ENCODE measurements around the gene KCNG2. TPM values are rescaled to one million over a fixed set of nuclear protein-coding genes. Genes with fewer than 3 reads are reported as not detected.

The KCNG2 gene
- total RNA-seq, 1 donor = not detected

DNA sequence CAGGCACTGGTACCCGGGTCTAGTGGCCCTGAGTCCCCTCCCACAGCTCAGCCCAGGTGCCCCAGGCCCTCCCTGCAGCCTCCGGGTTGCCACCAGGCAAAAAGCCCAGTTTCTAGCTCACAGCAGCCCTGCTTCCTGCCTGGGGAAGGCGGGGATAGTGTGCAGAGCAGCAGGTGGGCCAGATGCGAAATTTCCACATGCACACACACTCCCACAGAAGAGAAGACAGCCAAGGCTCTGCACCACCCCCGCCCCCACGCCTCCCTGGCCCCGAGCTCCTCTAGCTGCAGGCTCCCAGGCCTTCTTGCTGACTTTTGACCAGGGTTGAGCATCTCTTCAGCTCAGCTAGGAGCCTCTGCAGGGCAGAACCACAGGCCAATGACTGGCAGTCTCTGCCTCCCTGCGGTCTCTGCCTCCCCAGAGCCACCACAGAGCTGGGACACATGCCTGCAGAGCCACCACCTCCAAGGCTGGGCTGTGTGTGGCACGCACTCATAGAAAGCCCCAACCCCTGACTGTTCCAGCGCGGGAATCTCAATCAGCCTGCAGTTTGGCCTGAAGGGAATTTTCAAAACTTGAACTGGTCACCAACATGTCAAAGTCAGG, 146.5 kb downstream of the KCNG2 start:
- Histone ChIP-seq H3K4me3 (ENCODE audit: insufficient read depth, low read length) (no peak overlapping the region), H3K27ac (ENCODE audit: low read depth, low read length) (no peak overlapping the region), H4K20me1 (ENCODE audit: insufficient read depth, low read length) (peaks cover 56% of the 10 kb centered on the region), H3K9me3 (ENCODE audit: low read depth, low read length) (no peaks in the 10 kb centered on the region), H3K36me3 (ENCODE audit: insufficient read depth, low read length) (peaks cover 31% of the 10 kb centered on the region), H3K79me2 (ENCODE audit: insufficient read depth, low read length) (peaks cover 97% of the 10 kb centered on the region), H3K4me2 (ENCODE audit: insufficient read depth, low read length) (no peak overlapping the region), H2AFZ (ENCODE audit: low read length) (no peak overlapping the region), H3K4me1 (ENCODE audit: insufficient read depth, low read length) (no peaks in the 10 kb centered on the region), H3K27me3 (ENCODE audit: insufficient read depth, low read length) (no peaks in the 10 kb centered on the region)
- peak; percentile 71 for DNase-seq (ENCODE audit: insufficient read length, low spot score, missing footprints)
- TF ChIP-seq, protein P1, sequence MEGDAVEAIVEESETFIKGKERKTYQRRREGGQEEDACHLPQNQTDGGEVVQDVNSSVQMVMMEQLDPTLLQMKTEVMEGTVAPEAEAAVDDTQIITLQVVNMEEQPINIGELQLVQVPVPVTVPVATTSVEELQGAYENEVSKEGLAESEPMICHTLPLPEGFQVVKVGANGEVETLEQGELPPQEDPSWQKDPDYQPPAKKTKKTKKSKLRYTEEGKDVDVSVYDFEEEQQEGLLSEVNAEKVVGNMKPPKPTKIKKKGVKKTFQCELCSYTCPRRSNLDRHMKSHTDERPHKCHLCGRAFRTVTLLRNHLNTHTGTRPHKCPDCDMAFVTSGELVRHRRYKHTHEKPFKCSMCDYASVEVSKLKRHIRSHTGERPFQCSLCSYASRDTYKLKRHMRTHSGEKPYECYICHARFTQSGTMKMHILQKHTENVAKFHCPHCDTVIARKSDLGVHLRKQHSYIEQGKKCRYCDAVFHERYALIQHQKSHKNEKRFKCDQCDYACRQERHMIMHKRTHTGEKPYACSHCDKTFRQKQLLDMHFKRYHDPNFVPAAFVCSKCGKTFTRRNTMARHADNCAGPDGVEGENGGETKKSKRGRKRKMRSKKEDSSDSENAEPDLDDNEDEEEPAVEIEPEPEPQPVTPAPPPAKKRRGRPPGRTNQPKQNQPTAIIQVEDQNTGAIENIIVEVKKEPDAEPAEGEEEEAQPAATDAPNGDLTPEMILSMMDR (IDR thresholded peaks at IDR 0.05; ENCODE audit: extremely low read depth, low read depth, low read length) = no peak

DNA sequence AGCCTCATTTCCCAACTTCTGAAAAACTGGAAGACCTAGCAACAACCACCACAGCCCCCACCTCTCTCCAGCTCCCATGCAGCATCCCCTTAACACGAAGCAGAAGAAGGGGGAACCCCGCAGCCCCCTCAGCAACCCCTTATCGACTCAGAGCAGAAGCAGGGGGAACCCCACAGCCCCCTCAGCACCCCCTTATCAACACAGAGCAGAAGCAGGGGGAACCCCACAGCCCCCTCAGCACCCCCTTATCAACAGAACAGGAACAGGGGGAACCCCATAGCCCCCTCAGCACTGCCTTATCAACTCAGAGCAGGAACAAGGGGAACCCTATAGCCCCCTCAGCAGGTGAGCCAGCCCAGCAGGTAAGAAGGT, 147.0 kb downstream of the KCNG2 start:
- peaks cover 96% of the 10 kb centered on the region for H3K79me2 ChIP-seq (ENCODE audit: insufficient read depth, low read length)
- no peaks in the 10 kb centered on the region for H3K9me3 ChIP-seq (ENCODE audit: low read depth, low read length)
- no peaks in the 10 kb centered on the region for H3K27me3 ChIP-seq (ENCODE audit: insufficient read depth, low read length)
- H3K27ac ChIP-seq (ENCODE audit: low read depth, low read length) = no peak overlapping the region
- DNase-seq (ENCODE audit: insufficient read length, low spot score, missing footprints) = no peak
- no peak overlapping the region for H2AFZ ChIP-seq (ENCODE audit: low read length)
- peaks cover 4% of the 10 kb centered on the region for H3K4me1 ChIP-seq (ENCODE audit: insufficient read depth, low read length)
- TF ChIP-seq, protein P1 (IDR thresholded peaks at IDR 0.05; ENCODE audit: extremely low read depth, low read depth, low read length) = no peak
- H4K20me1 ChIP-seq (ENCODE audit: insufficient read depth, low read length) = peaks cover 59% of the 10 kb centered on the region
- H3K4me2 ChIP-seq (ENCODE audit: insufficient read depth, low read length) = no peak overlapping the region
- H3K4me3 ChIP-seq (ENCODE audit: insufficient read depth, low read length) = no peak overlapping the region
- H3K36me3 ChIP-seq (ENCODE audit: insufficient read depth, low read length) = peaks cover 31% of the 10 kb centered on the region

DNA sequence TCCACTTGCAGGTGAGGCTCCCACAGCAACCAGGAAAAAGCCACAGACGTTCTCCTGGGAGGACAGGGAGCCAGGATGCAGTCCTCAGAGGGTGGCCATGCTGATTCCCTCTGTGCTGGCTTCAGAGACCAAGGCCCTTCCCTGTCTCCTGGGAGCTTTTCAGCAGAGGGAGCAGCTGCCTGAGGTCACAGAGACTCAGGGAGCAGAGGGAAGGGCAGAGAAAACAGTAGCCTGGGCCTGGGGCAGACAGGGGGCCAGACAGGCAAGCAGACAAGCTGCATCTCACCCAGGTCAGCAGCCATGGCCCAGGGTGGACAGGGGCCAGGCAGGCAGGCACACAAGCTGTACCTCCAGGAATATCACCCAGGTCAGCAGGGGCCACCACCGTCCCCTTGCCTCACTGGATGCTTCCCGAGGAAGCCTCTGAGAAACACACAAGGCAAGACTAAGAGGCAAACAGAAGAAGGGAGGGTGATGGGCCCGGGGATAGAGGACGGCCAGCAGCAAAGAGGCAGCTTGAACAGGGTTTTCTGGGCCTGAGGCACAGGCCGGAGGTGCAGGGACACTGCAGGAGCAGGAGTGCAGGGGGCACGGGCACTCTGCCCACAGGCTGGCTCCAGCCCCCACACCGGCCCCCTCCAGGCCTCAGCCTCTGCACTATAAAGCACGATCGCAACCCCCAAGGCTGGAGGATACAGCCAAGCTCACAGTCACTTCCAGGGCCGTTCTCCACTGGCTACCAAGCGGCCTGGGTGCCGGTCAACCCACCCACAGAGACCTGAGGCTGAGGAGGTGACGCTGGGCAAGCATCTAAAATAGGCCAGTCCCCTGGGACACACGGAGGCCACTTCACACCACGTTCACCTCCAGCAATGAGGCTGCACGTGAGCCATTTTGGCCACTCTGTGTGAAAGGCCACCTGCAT, 147.6 kb downstream of the KCNG2 start:
- Histone ChIP-seq H3K4me3 (ENCODE audit: insufficient read depth, low read length) (no peak overlapping the region), H3K27me3 (ENCODE audit: insufficient read depth, low read length) (no peaks in the 10 kb centered on the region), H2AFZ (ENCODE audit: low read length) (no peak overlapping the region), H3K4me2 (ENCODE audit: insufficient read depth, low read length) (no peak overlapping the region), H3K4me1 (ENCODE audit: insufficient read depth, low read length) (peaks cover 9% of the 10 kb centered on the region), H4K20me1 (ENCODE audit: insufficient read depth, low read length) (peaks cover 65% of the 10 kb centered on the region), H3K36me3 (ENCODE audit: insufficient read depth, low read length) (peaks cover 31% of the 10 kb centered on the region), H3K9me3 (ENCODE audit: low read depth, low read length) (no peaks in the 10 kb centered on the region), H3K79me2 (ENCODE audit: insufficient read depth, low read length) (peaks cover 96% of the 10 kb centered on the region), H3K27ac (ENCODE audit: low read depth, low read length) (no peak overlapping the region)
- peak; percentile 76 for DNase-seq (ENCODE audit: insufficient read length, low spot score, missing footprints)
- TF ChIP-seq, protein P1 (IDR thresholded peaks at IDR 0.05; ENCODE audit: extremely low read depth, low read depth, low read length) = no peak
